Neuronal stem cell (in vitro differentiated cells): Measurements from ENCODE around the gene PRR3.

Source experiments
- DNase-seq: peaks from one replicate; pipeline ENCODE4 v3.0.0-alpha.2; 2013; ENCODE audit warnings: low spot score
- H2AFZ ChIP-seq: one replicate; pipeline ENCODE4 v1.6.1; 2013; ENCODE audit warnings: mild to moderate bottlenecking, low read length, inconsistent platforms
- H2AK5ac ChIP-seq: 2 replicates; pipeline ENCODE4 v1.6.1; 2013; ENCODE audit warnings: low read depth, mild to moderate bottlenecking, inconsistent platforms, low read length, moderate library complexity, mixed read lengths
- H2BK120ac ChIP-seq: 2 replicates; pipeline ENCODE4 v1.6.1; 2013; ENCODE audit warnings: low read depth, mild to moderate bottlenecking, inconsistent platforms, low read length, moderate library complexity, mixed read lengths
- H2BK12ac ChIP-seq: one replicate; pipeline ENCODE4 v1.6.1; 2013; ENCODE audit warnings: low read length, inconsistent platforms
- H2BK15ac ChIP-seq: 2 replicates; pipeline ENCODE4 v1.6.1; 2013; ENCODE audit warnings: mild to moderate bottlenecking, low read length, inconsistent platforms, mixed read lengths
- H2BK5ac ChIP-seq: one replicate; pipeline ENCODE4 v1.6.1; 2013; ENCODE audit warnings: inconsistent platforms, mild to moderate bottlenecking, low read length, moderate library complexity
- H3K14ac ChIP-seq: one replicate; pipeline ENCODE4 v1.6.1; 2013; ENCODE audit warnings: low read length, inconsistent platforms
- H3K18ac ChIP-seq: 2 replicates; pipeline ENCODE4 v1.6.1; 2013; ENCODE audit warnings: low read length, inconsistent platforms
- H3K23ac ChIP-seq: 2 replicates; pipeline ENCODE4 v1.6.1; 2013; ENCODE audit warnings: low read depth, mild to moderate bottlenecking, mixed read lengths, low read length, inconsistent platforms; ENCODE audit not compliant: poor library complexity
- H3K27ac ChIP-seq: replicated peaks from 3 replicates; pipeline ENCODE4 v1.5.1; 2013; ENCODE audit warnings: low read length, inconsistent platforms
- H3K27me3 ChIP-seq, 3 experiments: 2 replicates each; pipeline ENCODE4 v1.6.1; 2013; ENCODE audit warnings: low read length in 3 of 3, mild to moderate bottlenecking in 2 of 3, inconsistent platforms in 1 of 3, low read depth in 1 of 3, mixed read lengths in 1 of 3, moderate library complexity in 1 of 3; ENCODE audit not compliant: control insufficient read depth in 3 of 3, insufficient read depth in 3 of 3
- H3K36me3 ChIP-seq, 2 donors: replicated peaks in 1 of 2; 2 replicates each; pipeline ENCODE4 v1.6.1; 2013; ENCODE audit warnings: low read length in 2 of 2; ENCODE audit not compliant: control insufficient read depth in 2 of 2, insufficient read depth in 2 of 2
- H3K4ac ChIP-seq: 2 replicates; pipeline ENCODE4 v1.6.1; 2013; ENCODE audit warnings: inconsistent platforms, mild to moderate bottlenecking, low read length, moderate library complexity
- H3K4me1 ChIP-seq, 2 donors: 1 replicate in 1 of 2; 2 replicates in 1 of 2; pipeline ENCODE4 v1.6.1; 2013; ENCODE audit warnings: low read length in 2 of 2, low read depth in 1 of 2; ENCODE audit not compliant: control insufficient read depth in 2 of 2, insufficient read depth in 1 of 2
- H3K4me2 ChIP-seq: one replicate; pipeline ENCODE4 v1.6.1; 2013; ENCODE audit warnings: mild to moderate bottlenecking, low read length, inconsistent platforms; ENCODE audit not compliant: insufficient read depth, poor library complexity, severe bottlenecking
- H3K4me3 ChIP-seq, 2 donors: 2 replicates each; pipeline ENCODE4 v1.5.1; 2013; ENCODE audit warnings: low read length in 2 of 2, mild to moderate bottlenecking in 2 of 2, inconsistent platforms in 1 of 2, moderate library complexity in 1 of 2
- H3K79me1 ChIP-seq: one replicate; pipeline ENCODE4 v1.6.1; 2013; ENCODE audit warnings: low read depth, mild to moderate bottlenecking, inconsistent platforms, low read length, moderate library complexity
- H3K9ac ChIP-seq: one replicate; pipeline ENCODE4 v1.6.1; 2013; ENCODE audit warnings: mild to moderate bottlenecking, low read depth, low read length, inconsistent platforms; ENCODE audit not compliant: poor library complexity
- H3K9me3 ChIP-seq, 2 donors: replicated peaks in 1 of 2; 2 replicates each; pipeline versions ENCODE3 to v1.6.1; 2013; ENCODE audit warnings: low read length in 2 of 2, mild to moderate bottlenecking in 2 of 2, inconsistent platforms in 1 of 2, low read depth in 1 of 2, mixed read lengths in 1 of 2, moderate library complexity in 1 of 2; ENCODE audit not compliant: control insufficient read depth in 2 of 2, insufficient read depth in 1 of 2
- H4K8ac ChIP-seq: one replicate; pipeline ENCODE4 v1.6.1; 2013; ENCODE audit warnings: low read depth, mild to moderate bottlenecking, inconsistent platforms, low read length, moderate library complexity
- H4K91ac ChIP-seq: one replicate; pipeline ENCODE4 v1.6.1; 2013; ENCODE audit warnings: low read length, low read depth, mild to moderate bottlenecking, inconsistent platforms; ENCODE audit not compliant: poor library complexity
- WGBS, 2 donors: extraction: QIAGEN DNeasy Blood & Tissue Kit; methylation state at CpG; one replicate each; pipeline ENCODE4 v1.1.7; 2013; ENCODE audit warnings: missing lambda C conversion rate in 2 of 2, mixed read lengths in 1 of 2; ENCODE audit not compliant: insufficient read length in 2 of 2, insufficient replicate concordance in 1 of 2; ENCODE audit errors: extremely low coverage in 2 of 2; 5-methylcytosine and 5-hydroxymethylcytosine counted together

Gene PRR3

DNA sequence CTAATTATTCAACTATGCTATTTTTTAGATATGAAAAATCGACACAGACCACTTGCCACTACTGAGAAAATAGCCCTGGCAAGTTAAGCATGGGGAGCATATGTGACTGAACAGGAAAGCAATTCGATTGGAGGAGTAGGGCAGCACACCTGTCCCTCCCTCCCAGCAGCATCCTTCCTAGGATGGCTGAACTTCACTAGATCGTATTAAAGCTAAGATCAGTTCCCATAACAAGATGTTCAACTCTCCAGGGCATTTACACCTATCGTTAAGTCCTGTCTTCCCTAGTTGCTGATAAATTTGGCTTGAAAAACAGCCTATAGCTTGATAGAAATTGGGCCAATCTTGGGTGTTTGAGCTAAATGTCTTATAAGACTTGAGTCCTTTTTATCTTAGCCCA is 53.0 kb downstream of the PRR3 start:
- Histone ChIP-seq H3K36me3 (peaks cover 31 to 92% of the 10 kb centered on the region in 2 donors), H3K23ac (no peak overlapping the region), H3K4me2 (no peak overlapping the region), H2BK120ac (no peak overlapping the region), H3K9ac (no peak overlapping the region), H3K27ac (no peak overlapping the region), H2BK5ac (no peak overlapping the region), H3K14ac (no peak overlapping the region), H2BK12ac (no peak overlapping the region), H3K18ac (no peak overlapping the region), H3K27me3 (no peaks in the 10 kb centered on the region), H2AFZ (no peak overlapping the region), H3K4me1 (peaks cover 5 to 6% of the 10 kb centered on the region in 2 donors), H4K91ac (no peak overlapping the region), H2AK5ac (no peak overlapping the region), H3K4me3 (no peak overlapping the region), H4K8ac (no peak overlapping the region), H3K9me3 (no peaks in the 10 kb centered on the region), H3K4ac (no peak overlapping the region), H3K79me1 (peaks cover 2% of the 10 kb centered on the region), H2BK15ac (no peak overlapping the region)
- no CpG with 5 or more reads among the region's 4 CpGs for WGBS, 2 donors
- no peak for DNase-seq

DNA sequence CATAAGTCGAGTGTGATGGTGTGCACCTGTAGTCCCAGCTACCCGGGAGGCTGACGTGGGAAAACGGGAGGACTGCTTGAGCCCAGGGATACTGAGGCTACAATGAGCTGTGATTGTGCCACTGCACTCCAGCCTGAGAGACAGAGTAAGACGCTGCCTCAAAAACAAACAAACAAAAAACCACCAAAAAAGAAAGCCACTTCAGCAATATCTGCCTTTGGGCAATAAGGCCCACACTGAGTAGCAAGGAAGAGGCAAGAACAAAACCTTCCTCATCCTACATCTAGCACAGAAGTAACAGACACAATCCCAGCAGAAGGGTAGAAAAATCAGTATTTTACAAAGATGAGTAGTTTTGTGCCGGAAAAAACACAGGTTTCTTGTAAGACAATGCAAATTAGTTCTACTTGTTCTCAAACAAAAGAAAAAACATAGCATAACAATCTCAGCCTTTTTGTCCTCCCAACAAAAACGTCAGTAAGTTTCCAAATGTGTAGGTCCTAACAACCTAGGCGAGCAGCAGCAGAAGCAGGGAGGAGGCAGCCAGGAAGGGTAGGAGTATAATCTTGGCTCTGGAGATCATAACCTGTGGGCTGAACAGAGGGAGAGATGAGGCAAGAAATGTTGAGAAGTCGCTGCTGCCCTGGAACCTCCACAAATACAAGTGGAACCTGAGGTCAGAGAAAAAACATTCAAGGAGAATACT is 54.2 kb downstream of the PRR3 start:
- Histone ChIP-seq H3K4me2 (no peak overlapping the region), H3K23ac (no peak overlapping the region), H2BK12ac (no peak overlapping the region), H2BK15ac (no peak overlapping the region), H3K4me3 (no peak overlapping the region), H3K36me3 (peaks cover 24 to 92% of the 10 kb centered on the region in 2 donors), H3K79me1 (peaks cover 2% of the 10 kb centered on the region), H2BK5ac (no peak overlapping the region), H2AK5ac (no peak overlapping the region), H3K14ac (no peak overlapping the region), H3K9me3 (no peaks in the 10 kb centered on the region), H3K9ac (peak overlapping the region; percentile 44), H2AFZ (no peak overlapping the region), H3K4me1 (peaks cover 5 to 6% of the 10 kb centered on the region in 2 donors), H2BK120ac (no peak overlapping the region), H3K27ac (no peak overlapping the region), H3K18ac (no peak overlapping the region), H3K27me3 (no peaks in the 10 kb centered on the region), H4K91ac (no peak overlapping the region), H4K8ac (no peak overlapping the region), H3K4ac (no peak overlapping the region)
- DNase-seq = no peak
- WGBS, 2 donors = no CpG with 5 or more reads among the region's 9 CpGs

DNA sequence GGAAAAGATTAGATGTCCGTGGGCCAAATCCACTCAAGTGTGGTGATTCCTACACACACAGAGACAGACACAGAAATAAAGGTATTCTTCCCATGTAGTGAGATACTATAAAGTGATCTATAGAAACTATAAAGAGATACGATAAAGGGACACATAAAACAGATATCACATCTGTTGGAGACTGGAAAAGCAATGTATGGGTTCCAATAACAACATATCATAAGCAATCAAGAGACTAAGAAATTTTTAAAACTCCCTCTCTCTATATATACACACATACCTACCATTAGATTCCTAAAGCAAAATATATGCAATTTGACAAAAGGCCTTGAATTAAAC is 54.7 kb downstream of the PRR3 start:
- Histone ChIP-seq H2AK5ac (no peak overlapping the region), H2BK5ac (no peak overlapping the region), H3K27ac (no peak overlapping the region), H3K79me1 (peaks cover 2% of the 10 kb centered on the region), H3K14ac (no peak overlapping the region), H2BK120ac (no peak overlapping the region), H4K8ac (no peak overlapping the region), H3K4ac (no peak overlapping the region), H3K4me2 (no peak overlapping the region), H3K27me3 (no peaks in the 10 kb centered on the region), H3K4me1 (peaks cover 5 to 6% of the 10 kb centered on the region in 2 donors), H3K4me3 (no peak overlapping the region), H2AFZ (no peak overlapping the region), H3K18ac (no peak overlapping the region), H2BK12ac (no peak overlapping the region), H3K36me3 (peaks cover 20 to 92% of the 10 kb centered on the region in 2 donors), H3K23ac (no peak overlapping the region), H2BK15ac (no peak overlapping the region), H4K91ac (no peak overlapping the region), H3K9ac (no peak overlapping the region), H3K9me3 (no peaks in the 10 kb centered on the region)
- no peak for DNase-seq
- WGBS, 2 donors = no CpG with 5 or more reads among the region's 2 CpGs

DNA sequence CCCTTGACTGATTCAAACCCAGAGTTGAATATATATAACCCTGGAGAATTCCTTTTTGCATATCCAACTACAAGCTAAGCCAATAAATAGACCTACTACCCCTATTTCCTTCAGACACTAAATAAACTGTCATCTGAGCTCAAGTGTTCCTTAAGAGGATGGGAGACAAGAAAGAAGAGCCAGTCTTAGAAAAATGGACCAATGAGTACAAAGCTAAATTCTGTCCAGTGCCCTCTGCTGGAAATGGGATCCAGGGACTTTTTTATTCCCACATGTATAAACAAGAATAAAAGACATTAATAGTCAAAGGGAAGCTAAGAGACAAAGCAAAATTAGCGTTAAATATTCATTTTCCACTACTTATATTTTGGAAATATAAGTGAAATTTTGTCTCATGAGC is 55.1 kb downstream of the PRR3 start:
- Histone ChIP-seq H3K9ac (no peak overlapping the region), H3K9me3 (no peaks in the 10 kb centered on the region), H3K4me3 (no peak overlapping the region), H3K79me1 (peaks cover 2% of the 10 kb centered on the region), H3K27ac (no peak overlapping the region), H2BK120ac (no peak overlapping the region), H2BK5ac (no peak overlapping the region), H2BK15ac (no peak overlapping the region), H3K23ac (no peak overlapping the region), H2AK5ac (no peak overlapping the region), H3K36me3 (peaks cover 20 to 90% of the 10 kb centered on the region in 2 donors), H2AFZ (no peak overlapping the region), H4K8ac (no peak overlapping the region), H4K91ac (no peak overlapping the region), H2BK12ac (no peak overlapping the region), H3K18ac (no peak overlapping the region), H3K14ac (no peak overlapping the region), H3K4me2 (no peak overlapping the region), H3K27me3 (no peaks in the 10 kb centered on the region), H3K4me1 (peaks cover 5 to 6% of the 10 kb centered on the region in 2 donors), H3K4ac (no peak overlapping the region)
- WGBS, 2 donors = no CpG with 5 or more reads among the region's 1 CpG
- no peak for DNase-seq
